Testis (tissue), 2 donors: ENCODE data around the gene DAD1.

ENCODE experiments used
- CTCF ChIP-seq, 3 experiments: fragments of 450-650 bp in 2 of 3; fragments of 200-600 bp in 1 of 3; sonication (generic) in 1 of 3; IDR thresholded peaks; one replicate each; pipeline ENCODE4 v1.5.1; 2016 to 2019; ENCODE audit warnings: antibody characterized with exemption in 3 of 3, mild to moderate bottlenecking in 2 of 3, moderate library complexity in 1 of 3
- POLR2A ChIP-seq: fragments of 450-650 bp; IDR thresholded peaks from one replicate; pipeline ENCODE4 v1.6.1; 2017; ENCODE audit warnings: antibody characterized with exemption, mild to moderate bottlenecking, moderate library complexity

GRCh38 chr14:22544881-22545420, 44.1 kb downstream of the DAD1 start:
- TF ChIP-seq CTCF (IDR thresholded peaks at IDR 0.05) (no peak), POLR2A (no peak)
